Measurements from ENCODE around the gene TRIM17. TPM values are rescaled to one million over a fixed set of nuclear protein-coding genes. Genes with fewer than 3 reads are reported as not detected.

Gene TRIM17
- total RNA-seq, 1 experiment from 2014 or later = not detected

DNA sequence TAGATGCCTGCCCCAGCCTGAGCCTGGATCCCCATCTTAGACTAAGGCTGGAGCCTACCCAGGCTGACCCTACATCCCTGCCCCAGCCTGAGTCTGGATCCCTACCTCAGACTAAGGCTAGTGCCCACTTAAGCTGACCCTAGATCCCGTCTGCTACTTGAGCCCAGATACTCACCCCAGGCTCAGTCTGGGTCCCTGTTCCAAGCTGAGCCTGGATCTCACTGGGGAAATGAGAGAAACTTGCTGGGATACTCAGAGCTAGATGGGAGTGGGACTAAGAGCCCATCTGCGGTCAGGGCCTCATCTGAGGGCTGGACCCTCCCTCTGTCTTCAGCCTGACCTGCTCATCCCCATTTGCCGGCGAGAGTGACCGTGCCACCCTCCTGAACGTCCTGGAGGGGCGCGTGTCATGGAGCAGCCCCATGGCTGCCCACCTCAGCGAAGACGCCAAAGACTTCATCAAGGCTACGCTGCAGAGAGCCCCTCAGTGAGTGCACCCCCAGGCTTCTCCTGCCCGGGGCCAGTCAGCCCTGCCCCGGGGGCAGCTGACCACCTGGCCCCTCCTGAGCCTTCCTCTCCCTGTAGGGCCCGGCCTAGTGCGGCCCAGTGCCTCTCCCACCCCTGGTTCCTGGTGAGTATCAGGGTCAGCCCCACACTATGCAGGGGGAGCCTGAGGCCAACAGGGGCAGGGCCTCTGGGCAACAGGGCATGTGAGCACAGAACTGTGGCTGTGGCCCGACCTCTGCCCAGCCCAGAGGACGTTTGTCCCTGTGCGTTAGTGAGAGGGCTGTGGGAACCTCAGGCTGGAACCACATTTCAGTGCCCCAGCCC is 46.8 kb downstream of the TRIM17 start (continued):
- no peak for TF ChIP-seq ZNF274 (IDR thresholded peaks at IDR 0.05; ENCODE audit: low read depth, low read length)

DNA sequence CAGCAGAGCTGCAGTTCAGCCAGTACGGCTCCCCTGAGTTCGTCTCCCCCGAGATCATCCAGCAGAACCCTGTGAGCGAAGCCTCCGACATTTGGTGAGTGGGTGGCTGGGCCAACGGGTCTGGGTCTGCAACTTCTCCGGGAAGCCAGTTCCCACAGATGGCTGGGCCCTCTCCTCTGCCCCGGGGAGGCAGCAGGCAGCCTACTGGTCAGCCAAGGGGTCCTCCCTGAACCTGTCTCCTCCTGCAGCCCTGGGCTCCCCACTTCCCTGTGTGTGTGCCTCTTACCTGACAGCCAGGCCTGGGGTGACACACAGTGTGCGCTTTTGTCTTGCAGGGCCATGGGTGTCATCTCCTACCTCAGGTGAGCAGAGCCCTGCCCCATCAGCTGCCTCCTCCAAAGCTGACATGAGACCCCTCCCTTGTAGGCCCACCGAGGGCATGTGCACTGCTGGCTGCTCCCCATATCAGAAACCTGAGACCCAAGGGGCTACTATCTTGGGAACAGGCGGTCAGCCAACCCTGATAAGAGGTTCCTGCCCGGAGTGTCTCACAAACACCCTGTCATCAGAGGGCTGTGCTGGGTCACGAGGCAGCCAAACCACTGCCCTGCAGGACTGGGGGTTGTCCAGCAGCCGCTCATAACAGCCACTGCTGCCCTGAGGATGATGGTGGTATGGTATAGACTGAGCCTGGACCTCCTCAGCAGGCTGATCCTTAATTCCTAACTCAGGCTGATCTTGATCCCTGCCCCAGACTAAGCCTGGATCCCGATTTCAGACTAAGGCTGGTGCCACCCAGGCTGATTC is 47.7 kb downstream of the TRIM17 start:
- no peaks in the 10 kb centered on the region for H3K79me2 ChIP-seq (ENCODE audit: insufficient read depth, low read length)
- intact Hi-C loops (cut with micrococcal nuclease) = no loop called here
- peaks cover 0 to 33% of the 10 kb centered on the region in 2 experiments; a peak in 3 of 4 replicates for H3K4me1 ChIP-seq (ENCODE audit: control insufficient read depth in 1 of 2, insufficient read depth in 2 of 2, low read length in 2 of 2)
- no peaks in the 10 kb centered on the region for H3K27me3 ChIP-seq (ENCODE audit: insufficient read depth, low read length)
- no TSS peak for BruUV-seq (replicated peaks)
- ATAC-seq (no peak), DNase-seq (ENCODE audit: low read depth, low spot score) (no peak)
- H4K20me1 ChIP-seq (ENCODE audit: insufficient read depth) = no peaks in the 10 kb centered on the region
- H3K9me2 ChIP-seq (ENCODE audit: insufficient read depth) = no peaks in the 10 kb centered on the region
- H3K27ac ChIP-seq (ENCODE audit: low read depth, low read length) = no peak overlapping the region
- RAD21 ChIA-PET (ENCODE audit: low non-redundant PET in 1 of 2, low total read pairs in 2 of 2, uncharacterized antibody in 2 of 2, unreplicated experiment in 2 of 2) = no interaction called here
- CTCF ChIA-PET = no interaction called here
- H2AFZ ChIP-seq (ENCODE audit: low read depth, low read length, poor library complexity, severe bottlenecking) = no peak overlapping the region
- POLR2A ChIA-PET = no interaction called here
- no peak for TF ChIP-seq CEBPB (IDR thresholded peaks at IDR 0.05; ENCODE audit: low read depth)
- H3K36me3 ChIP-seq (ENCODE audit: control insufficient read depth in 1 of 2, insufficient read depth in 2 of 2, low read length in 2 of 2) = no peaks in the 10 kb centered on the region
- H3K4me2 ChIP-seq (ENCODE audit: low read length) = no peak overlapping the region
- no peaks in the 10 kb centered on the region for H3K9me3 ChIP-seq (ENCODE audit: control insufficient read depth in 1 of 2, insufficient read depth in 1 of 2, low read depth in 1 of 2, low read length in 2 of 2)
- no peak overlapping the region for H3K4me3 ChIP-seq (replicated peaks in 1 of 2; ENCODE audit: low read depth in 1 of 2, low read length in 2 of 2)
- no peak overlapping the region for H3K9ac ChIP-seq (ENCODE audit: low read length)

Data from HCT116 (cell line).